Ascending aorta (tissue), 2 donors: Measurements from ENCODE around the gene TTC21B. TPM values are rescaled to one million over a fixed set of nuclear protein-coding genes. Genes with fewer than 3 reads are reported as not detected.

ENCODE experiments used
- DNase-seq, 2 donors: peaks; one replicate each; pipeline ENCODE4 v3.0.0-alpha.2; 2019; ENCODE audit warnings: low spot score in 2 of 2
- H3K27ac ChIP-seq, 2 donors: fragments of 200-600 bp; sonication (generic); one replicate each; pipeline ENCODE4 v1.5.1; 2016 to 2017; ENCODE audit warnings: mild to moderate bottlenecking in 1 of 2
- H3K27me3 ChIP-seq: fragments of 200-600 bp; sonication (generic); one replicate; pipeline ENCODE4 v1.5.1; 2017
- H3K36me3 ChIP-seq, 2 donors: fragments of 200-600 bp; sonication (generic); one replicate each; pipeline ENCODE4 v1.5.1; 2016
- H3K4me1 ChIP-seq, 2 donors: fragments of 200-600 bp; sonication (generic); one replicate each; pipeline ENCODE4 v1.5.1; 2016 to 2017; ENCODE audit warnings: mild to moderate bottlenecking in 1 of 2
- H3K4me3 ChIP-seq, 2 donors: fragments of 200-600 bp; sonication (generic); one replicate each; pipeline ENCODE4 v1.5.1; 2016 to 2017; ENCODE audit warnings: mild to moderate bottlenecking in 1 of 2
- H3K9me3 ChIP-seq, 2 donors: fragments of 200-600 bp; sonication (generic); one replicate each; pipeline ENCODE4 v1.5.1; 2016
- CTCF ChIP-seq, 3 experiments: fragments of 200-600 bp in 2 of 3; fragments of 450-650 bp in 1 of 3; sonication (generic) in 2 of 3; IDR thresholded peaks; one replicate each; pipeline ENCODE4 v1.5.1; 2016 to 2019; ENCODE audit warnings: antibody characterized with exemption in 3 of 3, mild to moderate bottlenecking in 1 of 3, moderate library complexity in 1 of 3
- intact Hi-C: fragments of 100-400 bp; cut with DNase I; formaldehyde crosslinking; loops from one replicate; pipeline ENCODE4 v1.15.1; 2023
- total RNA-seq: library from RNA; depleted of rRNA; stranded (reverse); fragments of >200 nt; gene quantifications from one replicate; pipeline ENCODE4 v1.1.0, GENCODE V29; 2016

Gene TTC21B
- total RNA-seq, 1 donor from 2014 or later = 5.5 TPM

DNA sequence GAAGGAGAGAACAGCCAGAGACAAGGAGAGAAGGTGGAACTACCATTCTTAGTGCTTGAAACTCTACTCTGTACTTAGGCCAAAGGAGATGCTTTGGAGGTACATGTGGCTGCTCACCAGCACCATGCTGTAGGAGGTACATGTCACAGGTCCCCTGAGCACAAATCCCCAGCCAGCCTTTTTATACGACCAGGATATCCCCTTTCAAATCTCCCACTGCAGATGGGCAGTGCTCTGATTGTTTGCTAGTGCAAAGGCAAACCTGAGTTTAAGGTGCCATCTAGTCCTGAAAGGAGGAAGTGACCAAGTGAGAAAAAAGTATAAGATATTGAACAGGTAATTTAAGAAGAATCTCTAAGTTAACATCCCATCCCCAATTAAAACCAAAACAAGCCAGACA is 17.1 kb upstream of the TTC21B start:
- no peak overlapping the region for H3K27ac ChIP-seq
- H3K36me3 ChIP-seq = no peaks in the 10 kb centered on the region
- intact Hi-C loops = no loop called here
- no peak overlapping the region for H3K4me3 ChIP-seq
- H3K27me3 ChIP-seq = no peaks in the 10 kb centered on the region
- no peaks in the 10 kb centered on the region for H3K4me1 ChIP-seq
- no peaks in the 10 kb centered on the region for H3K9me3 ChIP-seq
- DNase-seq = no peak
- no peak for TF ChIP-seq CTCF (IDR thresholded peaks at IDR 0.05)

DNA sequence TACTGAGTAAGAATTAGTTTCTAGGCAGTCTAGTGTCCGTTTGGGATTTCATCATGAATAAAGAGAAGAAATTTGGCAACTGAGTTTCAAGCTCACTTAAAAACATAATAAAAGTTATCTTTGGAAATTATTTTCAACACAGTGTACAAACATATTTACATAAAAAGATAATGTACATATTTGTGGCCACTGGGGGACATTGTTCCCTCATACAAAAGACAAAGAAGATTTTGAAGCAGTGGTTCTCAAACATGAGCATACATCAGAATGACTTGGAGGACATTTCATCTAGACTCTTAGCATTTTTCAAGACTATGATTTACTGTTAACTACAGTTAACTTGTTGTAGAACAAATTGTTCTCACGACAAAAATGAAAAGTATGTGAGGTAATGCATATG is 15.7 kb upstream of the TTC21B start:
- TF ChIP-seq CTCF (IDR thresholded peaks at IDR 0.05) = no peak

DNA sequence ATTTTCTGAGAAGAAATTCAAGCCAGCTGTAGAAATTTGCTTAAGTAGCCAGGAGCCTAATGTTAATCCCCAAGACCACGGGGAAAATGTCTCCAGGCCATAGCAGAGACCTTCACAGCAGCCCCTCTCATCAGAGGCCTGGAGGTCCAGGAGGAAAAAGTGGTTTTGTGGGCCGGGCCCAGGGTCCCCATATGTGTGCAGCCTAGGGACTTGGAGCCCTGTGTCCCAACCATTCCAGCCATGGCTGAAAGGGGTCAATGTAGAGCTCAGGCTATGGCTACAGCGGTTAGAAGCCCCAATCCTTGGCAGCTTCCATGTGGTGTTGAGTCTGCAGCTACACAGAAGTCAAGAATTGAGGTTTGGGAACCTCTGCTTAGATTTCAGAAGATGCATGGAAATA is 14.2 kb upstream of the TTC21B start:
- intact Hi-C loops = no loop called here
- no peaks in the 10 kb centered on the region for H3K36me3 ChIP-seq
- no peak for TF ChIP-seq CTCF (IDR thresholded peaks at IDR 0.05)
- no peaks in the 10 kb centered on the region for H3K4me1 ChIP-seq
- no peaks in the 10 kb centered on the region for H3K27me3 ChIP-seq
- no peak overlapping the region for H3K4me3 ChIP-seq
- no peak for DNase-seq
- H3K9me3 ChIP-seq = no peaks in the 10 kb centered on the region
- H3K27ac ChIP-seq = no peak overlapping the region

More for the DNA sequence above, 15.7 kb upstream of the TTC21B start:
- intact Hi-C loops = no loop called here
- DNase-seq = no peak
- no peaks in the 10 kb centered on the region for H3K4me1 ChIP-seq
- no peaks in the 10 kb centered on the region for H3K9me3 ChIP-seq
- no peaks in the 10 kb centered on the region for H3K27me3 ChIP-seq
- no peak overlapping the region for H3K4me3 ChIP-seq
- no peak overlapping the region for H3K27ac ChIP-seq
- H3K36me3 ChIP-seq = no peaks in the 10 kb centered on the region

- intact Hi-C loops = no loop called here
- Histone ChIP-seq H3K27ac (no peak overlapping the region), H3K36me3 (no peaks in the 10 kb centered on the region), H3K27me3 (no peaks in the 10 kb centered on the region), H3K4me1 (no peaks in the 10 kb centered on the region), H3K9me3 (no peaks in the 10 kb centered on the region), H3K4me3 (no peak overlapping the region)
- DNase-seq = no peak
- no peak for TF ChIP-seq CTCF (IDR thresholded peaks at IDR 0.05)
These were observed 8.2 kb upstream of the TTC21B start for GRCh38 chr2:165961818-165962217.

GRCh38 chr2:165959371-165959770 is 5.8 kb upstream of the TTC21B start:
- H3K4me1 ChIP-seq = peaks cover 0 to 5% of the 10 kb centered on the region in 2 donors
- no peaks in the 10 kb centered on the region for H3K27me3 ChIP-seq
- TF ChIP-seq CTCF (IDR thresholded peaks at IDR 0.05) = no peak
- no peak for DNase-seq
- H3K4me3 ChIP-seq = no peak overlapping the region
- H3K27ac ChIP-seq = no peak overlapping the region
- no peaks in the 10 kb centered on the region for H3K9me3 ChIP-seq
- intact Hi-C loops = loop anchor here (5.0 kb wide), 1 partner anchor 418 kb away; the partner anchor contains the start of gene SCN9A
- H3K36me3 ChIP-seq = no peaks in the 10 kb centered on the region
